Measurements from ENCODE around the gene MPPED2.
A peak's percentile ranks its signal among the peaks of the same experiment; 100 is the strongest.

The MPPED2 gene

DNA sequence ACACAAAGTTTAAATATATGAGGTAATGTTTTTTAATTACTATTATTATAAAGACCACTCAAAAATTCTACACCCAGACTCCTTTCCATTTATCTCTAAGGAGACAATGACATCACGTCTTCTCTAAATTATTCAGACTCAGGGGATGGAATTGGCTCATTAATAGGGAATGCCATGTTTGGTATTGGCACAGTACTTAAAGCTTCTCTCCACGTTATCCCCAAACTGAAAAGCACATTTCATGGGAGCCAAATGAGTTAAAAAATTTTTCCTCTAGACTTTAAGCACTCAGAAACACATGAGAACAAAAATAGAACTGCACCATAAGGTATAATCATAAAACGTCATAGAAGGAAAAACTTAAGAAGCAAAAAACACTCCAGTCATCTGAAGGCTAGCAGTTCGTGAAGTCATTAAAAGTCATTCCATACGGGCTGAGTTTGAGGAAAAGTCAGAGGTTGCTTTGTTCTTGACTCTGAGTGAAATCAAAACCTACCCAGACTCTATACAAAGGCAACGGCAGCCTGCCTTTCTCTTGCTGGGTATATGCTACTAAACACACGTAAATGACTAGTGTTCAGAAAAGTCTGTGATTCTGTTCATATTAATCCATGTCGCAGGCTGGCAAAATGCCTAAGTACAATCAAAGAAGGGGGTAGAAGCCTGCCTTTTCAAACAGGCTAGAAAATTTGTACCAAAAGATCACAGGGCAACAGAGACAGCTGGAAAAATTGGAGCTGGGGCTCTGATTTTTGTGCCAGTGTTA lies 8.7 kb upstream of the MPPED2 start:
- H3K4me1 ChIP-seq (ENCODE audit: control insufficient read depth, low read depth, low read length): no peaks in the 10 kb centered on the region
- no peak overlapping the region for H4K5ac ChIP-seq (ENCODE audit: low read length)
- H2BK120ac ChIP-seq (ENCODE audit: low read depth, low read length): no peak overlapping the region
- H3K36me3 ChIP-seq (ENCODE audit: control insufficient read depth, insufficient read depth, low read length): no peaks in the 10 kb centered on the region
- H3K4me2 ChIP-seq (ENCODE audit: low read length): no peak overlapping the region
- H3K79me1 ChIP-seq (ENCODE audit: low read length): no peaks in the 10 kb centered on the region
- no peak for DNase-seq
- no peak overlapping the region for H3K9ac ChIP-seq (ENCODE audit: low read length)
- no peak overlapping the region for H3K27ac ChIP-seq (ENCODE audit: low read depth, low read length)
- no peak overlapping the region for H2AK5ac ChIP-seq (ENCODE audit: low read length)
- no peak overlapping the region for H3K4me3 ChIP-seq (ENCODE audit: low read length)
- no peak overlapping the region for H3K18ac ChIP-seq (ENCODE audit: low read length)
- WGBS (ENCODE audit: extremely low coverage, insufficient coverage, low lambda C conversion rate): no CpG with 5 or more reads among the region's 8 CpGs
- no peak overlapping the region for H2BK5ac ChIP-seq (ENCODE audit: low read length)
- no peak overlapping the region for H3K23ac ChIP-seq (ENCODE audit: low read length)
- no peaks in the 10 kb centered on the region for H3K79me2 ChIP-seq (ENCODE audit: control insufficient read depth, insufficient read depth, low read length)
- H3K4ac ChIP-seq (ENCODE audit: low read depth, low read length): no peak overlapping the region
- H2BK15ac ChIP-seq (replicated peaks; ENCODE audit: low read depth): no peak overlapping the region
- H3K56ac ChIP-seq (ENCODE audit: low read length): no peak overlapping the region
- H3K27me3 ChIP-seq (ENCODE audit: insufficient read depth, low read length, poor library complexity): no peaks in the 10 kb centered on the region
- H4K8ac ChIP-seq (ENCODE audit: low read depth, low read length): peak overlapping the region; percentile 65

DNA sequence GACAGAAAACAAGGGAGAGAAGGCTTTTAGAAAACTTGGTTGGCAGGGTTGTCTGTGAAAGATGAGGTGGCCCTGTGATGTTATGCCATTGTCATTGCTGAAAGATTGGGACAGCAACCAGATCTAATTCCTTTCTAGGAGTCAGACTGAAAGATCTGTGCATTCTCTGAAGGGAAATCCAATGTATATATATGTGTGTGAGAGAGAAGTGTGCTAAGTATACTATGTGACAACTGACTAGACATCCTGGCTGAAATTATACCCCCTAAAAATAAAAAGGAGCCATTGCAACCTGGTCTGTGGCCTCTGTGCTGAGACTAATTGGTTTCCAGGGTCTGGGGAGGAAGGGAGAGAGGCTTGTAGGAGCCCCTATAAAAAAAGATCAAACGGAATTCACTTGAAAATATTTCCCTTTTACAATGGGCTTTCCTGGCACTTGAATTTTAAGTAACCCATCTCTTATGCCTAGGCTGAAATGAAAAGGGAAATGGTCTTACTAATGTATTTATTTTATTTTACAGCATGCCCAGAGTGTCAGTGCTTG lies 1.2 kb upstream of the MPPED2 start:
- Histone ChIP-seq H3K4ac (ENCODE audit: low read depth, low read length) (no peak overlapping the region), H2BK5ac (ENCODE audit: low read length) (no peak overlapping the region), H3K56ac (ENCODE audit: low read length) (no peak overlapping the region), H3K4me1 (ENCODE audit: control insufficient read depth, low read depth, low read length) (no peaks in the 10 kb centered on the region), H4K5ac (ENCODE audit: low read length) (no peak overlapping the region), H3K27ac (ENCODE audit: low read depth, low read length) (no peak overlapping the region), H2BK120ac (ENCODE audit: low read depth, low read length) (no peak overlapping the region), H3K18ac (ENCODE audit: low read length) (no peak overlapping the region), H3K36me3 (ENCODE audit: control insufficient read depth, insufficient read depth, low read length) (no peaks in the 10 kb centered on the region), H3K79me2 (ENCODE audit: control insufficient read depth, insufficient read depth, low read length) (no peaks in the 10 kb centered on the region), H4K8ac (ENCODE audit: low read depth, low read length) (no peak overlapping the region), H3K79me1 (ENCODE audit: low read length) (no peaks in the 10 kb centered on the region), H3K27me3 (ENCODE audit: insufficient read depth, low read length, poor library complexity) (peaks cover 16% of the 10 kb centered on the region), H2BK15ac (replicated peaks; ENCODE audit: low read depth) (no peak overlapping the region), H3K4me3 (ENCODE audit: low read length) (no peak overlapping the region), H3K23ac (ENCODE audit: low read length) (no peak overlapping the region), H3K9ac (ENCODE audit: low read length) (no peak overlapping the region), H3K4me2 (ENCODE audit: low read length) (no peak overlapping the region), H2AK5ac (ENCODE audit: low read length) (no peak overlapping the region)
- DNase-seq: peak; percentile 5
- no CpG with 5 or more reads among the region's 1 CpG for WGBS (ENCODE audit: extremely low coverage, insufficient coverage, low lambda C conversion rate)

DNA sequence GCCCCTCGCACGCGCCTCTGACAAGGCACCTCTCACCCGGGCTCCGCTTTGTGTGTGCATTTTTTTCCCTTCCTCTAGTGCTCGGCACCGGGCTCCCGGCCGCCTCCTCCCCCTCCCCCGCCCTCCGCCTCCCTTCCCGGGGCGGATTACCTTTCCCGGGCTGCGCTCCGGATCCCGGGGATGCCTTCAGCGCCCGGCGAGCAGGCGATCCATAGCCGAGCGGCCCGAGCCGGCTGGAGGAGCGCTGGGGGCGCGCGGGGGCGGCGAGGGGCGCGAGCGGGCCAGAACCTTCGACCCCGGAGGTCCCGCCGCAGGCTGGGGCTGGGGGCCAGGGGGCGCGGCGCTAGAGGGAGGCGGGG lies 282 bp downstream of the MPPED2 start:
- H3K56ac ChIP-seq (ENCODE audit: low read length): peak overlapping the region; percentile 78
- DNase-seq: no peak
- peak overlapping the region; percentile 71 for H3K18ac ChIP-seq (ENCODE audit: low read length)
- H2BK15ac ChIP-seq (replicated peaks; ENCODE audit: low read depth): no peak overlapping the region
- no peak overlapping the region for H4K8ac ChIP-seq (ENCODE audit: low read depth, low read length)
- H2AK5ac ChIP-seq (ENCODE audit: low read length): no peak overlapping the region
- peak overlapping the region; percentile 88 for H3K4me2 ChIP-seq (ENCODE audit: low read length)
- no peak overlapping the region for H3K27ac ChIP-seq (ENCODE audit: low read depth, low read length)
- H2BK5ac ChIP-seq (ENCODE audit: low read length): no peak overlapping the region
- H3K23ac ChIP-seq (ENCODE audit: low read length): no peak overlapping the region
- H4K5ac ChIP-seq (ENCODE audit: low read length): no peak overlapping the region
- H3K79me1 ChIP-seq (ENCODE audit: low read length): no peaks in the 10 kb centered on the region
- peaks cover 16% of the 10 kb centered on the region for H3K27me3 ChIP-seq (ENCODE audit: insufficient read depth, low read length, poor library complexity)
- H3K9ac ChIP-seq (ENCODE audit: low read length): peak overlapping the region; percentile 36
- no peak overlapping the region for H2BK120ac ChIP-seq (ENCODE audit: low read depth, low read length)
- no peaks in the 10 kb centered on the region for H3K4me1 ChIP-seq (ENCODE audit: control insufficient read depth, low read depth, low read length)
- H3K4ac ChIP-seq (ENCODE audit: low read depth, low read length): no peak overlapping the region
- H3K4me3 ChIP-seq (ENCODE audit: low read length): peak overlapping the region; percentile 38
- H3K36me3 ChIP-seq (ENCODE audit: control insufficient read depth, insufficient read depth, low read length): no peaks in the 10 kb centered on the region
- H3K79me2 ChIP-seq (ENCODE audit: control insufficient read depth, insufficient read depth, low read length): no peaks in the 10 kb centered on the region
- no CpG with 5 or more reads among the region's 42 CpGs for WGBS (ENCODE audit: extremely low coverage, insufficient coverage, low lambda C conversion rate)

DNA sequence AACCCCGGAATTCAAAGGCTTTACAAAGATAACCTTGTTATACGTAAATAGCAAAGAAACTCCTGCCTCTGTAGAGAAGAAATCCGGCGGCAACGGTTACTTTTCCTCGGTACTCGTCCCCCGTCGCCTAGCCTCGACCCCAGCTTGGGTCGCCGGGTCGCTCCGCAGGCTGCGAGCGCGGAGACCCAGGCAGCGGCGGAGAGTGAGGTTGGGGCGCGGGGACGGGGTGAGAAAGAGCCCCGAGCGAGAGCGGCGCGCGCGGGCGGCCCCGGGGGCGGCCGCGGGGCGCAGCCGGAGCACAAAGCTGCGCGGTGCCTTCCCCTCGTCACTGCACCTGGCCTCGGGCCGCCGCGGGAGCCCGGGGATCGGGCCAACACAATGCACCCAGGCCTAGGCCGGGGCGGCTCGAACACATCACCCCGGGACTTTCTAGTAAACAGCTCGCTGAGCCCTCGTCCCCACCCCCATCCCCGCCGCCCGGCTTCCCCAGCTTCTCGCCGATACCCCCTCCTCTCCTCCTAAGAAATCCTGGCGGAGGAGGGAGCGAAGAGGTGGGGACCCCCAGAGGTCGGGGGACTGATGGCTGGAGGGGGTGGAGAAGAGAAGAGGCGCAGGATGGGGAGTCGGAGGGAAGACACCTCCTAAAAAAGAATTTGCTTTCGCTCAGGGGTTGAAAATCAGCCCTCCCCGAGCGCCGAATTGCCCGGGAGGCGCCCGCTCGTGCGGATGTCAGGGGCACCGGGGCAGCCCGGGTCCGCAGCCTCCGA lies 845 bp downstream of the MPPED2 start:
- H4K5ac ChIP-seq (ENCODE audit: low read length): no peak overlapping the region
- no peak overlapping the region for H3K23ac ChIP-seq (ENCODE audit: low read length)
- peak overlapping the region; percentile 88 for H3K4me2 ChIP-seq (ENCODE audit: low read length)
- DNase-seq: peak; percentile 26
- peaks cover 16% of the 10 kb centered on the region for H3K27me3 ChIP-seq (ENCODE audit: insufficient read depth, low read length, poor library complexity)
- no peaks in the 10 kb centered on the region for H3K79me1 ChIP-seq (ENCODE audit: low read length)
- peak overlapping the region; percentile 64 for H3K56ac ChIP-seq (ENCODE audit: low read length)
- no peaks in the 10 kb centered on the region for H3K79me2 ChIP-seq (ENCODE audit: control insufficient read depth, insufficient read depth, low read length)
- peak overlapping the region; percentile 38 for H3K4me3 ChIP-seq (ENCODE audit: low read length)
- H4K8ac ChIP-seq (ENCODE audit: low read depth, low read length): no peak overlapping the region
- H2AK5ac ChIP-seq (ENCODE audit: low read length): no peak overlapping the region
- H3K36me3 ChIP-seq (ENCODE audit: control insufficient read depth, insufficient read depth, low read length): no peaks in the 10 kb centered on the region
- no peak overlapping the region for H3K27ac ChIP-seq (ENCODE audit: low read depth, low read length)
- no CpG with 5 or more reads among the region's 74 CpGs for WGBS (ENCODE audit: extremely low coverage, insufficient coverage, low lambda C conversion rate)
- H2BK5ac ChIP-seq (ENCODE audit: low read length): no peak overlapping the region
- no peak overlapping the region for H2BK120ac ChIP-seq (ENCODE audit: low read depth, low read length)
- H3K4me1 ChIP-seq (ENCODE audit: control insufficient read depth, low read depth, low read length): no peaks in the 10 kb centered on the region
- no peak overlapping the region for H3K4ac ChIP-seq (ENCODE audit: low read depth, low read length)
- H3K9ac ChIP-seq (ENCODE audit: low read length): peak overlapping the region; percentile 37
- H2BK15ac ChIP-seq (replicated peaks; ENCODE audit: low read depth): no peak overlapping the region
- peak overlapping the region; percentile 71 for H3K18ac ChIP-seq (ENCODE audit: low read length)

DNA sequence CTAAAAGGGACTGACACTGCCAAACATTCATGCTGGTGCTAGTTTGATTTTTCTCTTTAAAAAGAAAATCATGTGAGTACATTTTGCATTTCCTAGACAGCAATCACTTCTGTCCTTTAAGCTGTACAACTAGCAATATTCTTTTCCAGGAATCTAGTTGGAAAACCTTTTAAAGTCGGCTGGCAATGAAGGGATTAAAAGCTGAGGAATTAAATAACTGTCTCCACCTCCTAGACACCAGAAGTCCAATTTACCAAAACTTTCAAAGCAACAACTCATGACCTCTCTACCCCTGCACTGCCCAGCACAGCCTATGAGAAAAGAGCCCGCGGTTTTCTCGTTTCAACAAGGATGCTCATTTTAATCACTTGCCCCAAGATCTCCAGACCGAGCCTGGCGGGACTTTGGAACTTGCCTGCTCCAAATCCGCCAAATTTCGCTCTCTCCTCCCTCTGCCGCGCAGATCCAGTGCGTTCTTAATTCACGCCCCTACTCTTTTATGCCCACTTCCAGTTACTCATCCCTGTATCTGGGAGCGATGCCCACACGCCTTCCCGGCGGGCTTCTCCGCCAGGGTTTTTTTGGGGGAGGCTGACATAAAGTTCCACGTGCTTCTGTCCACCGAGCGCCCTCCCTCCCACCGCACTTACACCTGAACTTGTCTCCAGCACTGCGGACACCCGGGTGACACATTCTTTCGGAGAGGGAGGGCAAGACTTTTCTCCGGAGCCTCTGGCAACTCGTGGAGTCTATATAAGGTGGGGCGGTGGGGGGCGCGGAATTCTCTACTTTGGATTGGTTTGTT lies 2.5 kb downstream of the MPPED2 start:
- no peak overlapping the region for H3K56ac ChIP-seq (ENCODE audit: low read length)
- H2BK5ac ChIP-seq (ENCODE audit: low read length): no peak overlapping the region
- no peaks in the 10 kb centered on the region for H3K79me2 ChIP-seq (ENCODE audit: control insufficient read depth, insufficient read depth, low read length)
- peak overlapping the region; percentile 19 for H3K4me2 ChIP-seq (ENCODE audit: low read length)
- DNase-seq: peak; percentile 60
- H2BK15ac ChIP-seq (replicated peaks; ENCODE audit: low read depth): no peak overlapping the region
- no peaks in the 10 kb centered on the region for H3K4me1 ChIP-seq (ENCODE audit: control insufficient read depth, low read depth, low read length)
- no peak overlapping the region for H3K9ac ChIP-seq (ENCODE audit: low read length)
- no peak overlapping the region for H2AK5ac ChIP-seq (ENCODE audit: low read length)
- H4K5ac ChIP-seq (ENCODE audit: low read length): no peak overlapping the region
- H2BK120ac ChIP-seq (ENCODE audit: low read depth, low read length): no peak overlapping the region
- H3K4ac ChIP-seq (ENCODE audit: low read depth, low read length): no peak overlapping the region
- no peak overlapping the region for H4K8ac ChIP-seq (ENCODE audit: low read depth, low read length)
- WGBS (ENCODE audit: extremely low coverage, insufficient coverage, low lambda C conversion rate): no CpG with 5 or more reads among the region's 29 CpGs
- no peaks in the 10 kb centered on the region for H3K36me3 ChIP-seq (ENCODE audit: control insufficient read depth, insufficient read depth, low read length)
- H3K23ac ChIP-seq (ENCODE audit: low read length): no peak overlapping the region
- H3K79me1 ChIP-seq (ENCODE audit: low read length): no peaks in the 10 kb centered on the region
- H3K4me3 ChIP-seq (ENCODE audit: low read length): no peak overlapping the region
- peaks cover 16% of the 10 kb centered on the region for H3K27me3 ChIP-seq (ENCODE audit: insufficient read depth, low read length, poor library complexity)
- H3K27ac ChIP-seq (ENCODE audit: low read depth, low read length): no peak overlapping the region
- no peak overlapping the region for H3K18ac ChIP-seq (ENCODE audit: low read length)

Data from mesendoderm (in vitro differentiated cells).